ENCODE measurements around the gene MRPL27. TPM values are rescaled to one million over a fixed set of nuclear protein-coding genes. Genes with fewer than 3 reads are reported as not detected.

Gene MRPL27
- total RNA-seq, 4 donors from 2014 or later, result 16.4 to 72.1 (median 45.8) TPM

DNA sequence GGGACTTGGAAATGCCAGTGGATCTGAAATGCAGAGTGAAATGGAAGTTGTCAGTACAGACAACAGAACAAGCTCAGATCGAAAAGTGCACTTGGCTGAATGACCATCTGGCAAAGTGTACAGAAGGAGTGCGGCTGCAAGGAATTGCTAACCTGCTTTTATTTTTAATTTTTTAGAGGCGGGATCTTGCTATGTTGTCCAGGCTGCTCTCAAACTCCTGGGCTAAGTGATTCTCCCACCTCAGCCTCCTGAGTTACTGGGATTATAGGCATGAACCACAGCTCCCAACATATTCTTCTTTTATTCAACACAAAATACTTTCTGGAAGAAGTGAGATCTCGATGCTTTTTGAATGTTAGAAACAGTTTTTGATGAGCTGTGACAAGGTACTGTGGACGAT lies 20.7 kb upstream of the MRPL27 start:
- Histone ChIP-seq H3K9me3 (no peaks in the 10 kb centered on the region), H3K27ac (no peak overlapping the region), H3K4me1 (peaks cover 3 to 11% of the 10 kb centered on the region in 2 donors), H3K4me3 (no peak overlapping the region), H3K27me3 (no peaks in the 10 kb centered on the region), H3K36me3 (no peaks in the 10 kb centered on the region)
- intact Hi-C loops (cut with DNase I; ENCODE audit: low total_unique reads), result no loop called here
- DNase-seq, result no peak
- TF ChIP-seq, protein P1, sequence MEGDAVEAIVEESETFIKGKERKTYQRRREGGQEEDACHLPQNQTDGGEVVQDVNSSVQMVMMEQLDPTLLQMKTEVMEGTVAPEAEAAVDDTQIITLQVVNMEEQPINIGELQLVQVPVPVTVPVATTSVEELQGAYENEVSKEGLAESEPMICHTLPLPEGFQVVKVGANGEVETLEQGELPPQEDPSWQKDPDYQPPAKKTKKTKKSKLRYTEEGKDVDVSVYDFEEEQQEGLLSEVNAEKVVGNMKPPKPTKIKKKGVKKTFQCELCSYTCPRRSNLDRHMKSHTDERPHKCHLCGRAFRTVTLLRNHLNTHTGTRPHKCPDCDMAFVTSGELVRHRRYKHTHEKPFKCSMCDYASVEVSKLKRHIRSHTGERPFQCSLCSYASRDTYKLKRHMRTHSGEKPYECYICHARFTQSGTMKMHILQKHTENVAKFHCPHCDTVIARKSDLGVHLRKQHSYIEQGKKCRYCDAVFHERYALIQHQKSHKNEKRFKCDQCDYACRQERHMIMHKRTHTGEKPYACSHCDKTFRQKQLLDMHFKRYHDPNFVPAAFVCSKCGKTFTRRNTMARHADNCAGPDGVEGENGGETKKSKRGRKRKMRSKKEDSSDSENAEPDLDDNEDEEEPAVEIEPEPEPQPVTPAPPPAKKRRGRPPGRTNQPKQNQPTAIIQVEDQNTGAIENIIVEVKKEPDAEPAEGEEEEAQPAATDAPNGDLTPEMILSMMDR (IDR thresholded peaks at IDR 0.05), result no peak
- no peak for TF ChIP-seq POLR2A (IDR thresholded peaks at IDR 0.05)

DNA sequence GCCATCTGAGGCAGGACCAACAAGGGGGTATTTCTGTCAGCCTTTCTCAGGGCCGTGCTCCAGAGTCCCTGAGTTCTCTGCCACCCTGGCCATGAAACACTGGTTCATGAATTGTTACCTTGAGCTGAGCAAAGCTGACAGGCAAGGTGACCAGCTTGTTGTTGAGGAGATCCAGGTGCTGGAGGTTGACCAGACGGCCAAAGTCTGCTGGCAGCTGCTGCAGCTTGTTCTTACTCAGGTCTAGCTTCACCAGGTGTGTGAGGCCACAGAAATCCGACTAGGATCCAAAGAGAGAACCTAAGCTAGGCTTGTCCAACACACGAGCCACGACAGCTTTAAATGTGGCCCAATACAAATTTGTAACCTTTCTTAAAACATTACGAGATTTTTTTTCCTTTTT lies 19.6 kb upstream of the MRPL27 start:
- no peak for DNase-seq
- H3K9me3 ChIP-seq, result no peaks in the 10 kb centered on the region
- H3K27ac ChIP-seq, result no peak overlapping the region
- intact Hi-C loops (cut with DNase I; ENCODE audit: low total_unique reads), result no loop called here
- no peaks in the 10 kb centered on the region for H3K27me3 ChIP-seq
- H3K4me1 ChIP-seq, result peaks cover 3 to 11% of the 10 kb centered on the region in 2 donors
- no peaks in the 10 kb centered on the region for H3K36me3 ChIP-seq
- TF ChIP-seq POLR2A (IDR thresholded peaks at IDR 0.05), result no peak
- TF ChIP-seq, protein P1 (IDR thresholded peaks at IDR 0.05), result no peak
- no peak overlapping the region for H3K4me3 ChIP-seq

DNA sequence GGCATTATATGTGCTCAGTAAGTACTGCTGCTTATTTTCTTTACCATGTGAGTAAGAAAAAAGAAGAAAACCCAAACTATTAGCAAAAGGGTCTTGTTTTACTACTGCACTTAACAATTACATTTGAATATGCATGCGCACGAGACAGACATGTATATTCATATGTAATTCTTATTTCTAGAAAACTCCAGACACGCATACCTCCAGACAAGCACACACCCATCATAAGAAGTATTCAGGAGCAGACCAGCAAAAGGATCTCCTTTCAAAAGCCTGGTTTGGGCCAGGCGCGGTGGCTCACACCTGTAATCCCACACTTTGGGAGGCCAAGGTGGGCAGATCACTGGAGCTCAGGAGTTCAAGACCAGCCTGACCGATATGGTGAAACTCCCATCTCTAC lies 16.6 kb upstream of the MRPL27 start:
- intact Hi-C loops (cut with DNase I; ENCODE audit: low total_unique reads), result no loop called here
- H3K27me3 ChIP-seq, result no peaks in the 10 kb centered on the region
- H3K36me3 ChIP-seq, result no peaks in the 10 kb centered on the region
- H3K27ac ChIP-seq, result no peak overlapping the region
- DNase-seq, result no peak
- TF ChIP-seq POLR2A (IDR thresholded peaks at IDR 0.05), result no peak
- TF ChIP-seq, protein P1 (IDR thresholded peaks at IDR 0.05), result no peak
- no peaks in the 10 kb centered on the region for H3K9me3 ChIP-seq
- no peak overlapping the region for H3K4me3 ChIP-seq
- H3K4me1 ChIP-seq, result no peaks in the 10 kb centered on the region

DNA sequence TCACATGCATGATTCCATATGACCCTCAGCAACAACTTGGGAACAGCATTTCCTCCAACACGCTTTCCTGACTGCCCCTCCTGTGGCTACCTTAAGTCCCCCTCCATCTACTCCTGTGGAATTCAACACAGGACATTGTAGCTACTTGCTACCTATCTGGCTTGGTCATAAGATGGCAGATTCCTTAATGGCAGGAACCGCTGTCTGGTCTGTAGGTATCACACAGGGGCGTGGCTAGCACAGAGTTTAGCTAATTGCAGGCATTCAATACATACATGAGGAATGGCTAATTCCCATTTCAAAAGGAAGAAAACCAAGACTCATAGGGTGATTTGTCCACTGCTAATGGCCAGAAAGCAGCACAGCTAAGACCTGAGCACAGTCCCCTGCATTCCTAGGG lies 15.7 kb upstream of the MRPL27 start:
- Histone ChIP-seq H3K27me3 (no peaks in the 10 kb centered on the region), H3K9me3 (no peaks in the 10 kb centered on the region), H3K27ac (no peak overlapping the region), H3K4me1 (no peaks in the 10 kb centered on the region), H3K36me3 (no peaks in the 10 kb centered on the region), H3K4me3 (no peak overlapping the region)
- DNase-seq, result no peak
- intact Hi-C loops (cut with DNase I; ENCODE audit: low total_unique reads), result no loop called here
- no peak for TF ChIP-seq POLR2A (IDR thresholded peaks at IDR 0.05)
- TF ChIP-seq, protein P1 (IDR thresholded peaks at IDR 0.05), result no peak

DNA sequence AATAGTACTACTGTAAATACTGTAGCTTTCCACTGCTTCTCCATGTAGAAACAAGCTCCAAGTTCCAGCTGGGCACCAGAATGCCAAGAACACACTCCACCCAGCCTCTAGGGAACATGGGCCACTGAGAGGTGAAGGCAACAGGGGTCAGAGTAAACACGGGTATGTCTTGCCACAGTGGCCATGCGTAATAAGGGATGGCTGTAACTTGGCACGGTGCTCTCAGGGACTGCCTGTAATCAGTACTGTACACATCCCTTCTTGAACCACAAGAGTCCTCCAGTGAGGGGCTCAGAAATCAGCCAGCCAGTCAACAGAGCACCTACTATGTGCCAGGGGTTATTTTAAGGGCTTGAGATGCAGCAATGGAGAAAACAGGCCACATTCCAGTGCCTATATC lies 13.5 kb upstream of the MRPL27 start:
- intact Hi-C loops (cut with DNase I; ENCODE audit: low total_unique reads), result no loop called here
- no peak for DNase-seq
- no peak overlapping the region for H3K4me3 ChIP-seq
- H3K27me3 ChIP-seq, result no peaks in the 10 kb centered on the region
- no peaks in the 10 kb centered on the region for H3K9me3 ChIP-seq
- no peaks in the 10 kb centered on the region for H3K36me3 ChIP-seq
- H3K27ac ChIP-seq, result no peak overlapping the region
- no peak for TF ChIP-seq POLR2A (IDR thresholded peaks at IDR 0.05)
- TF ChIP-seq, protein P1 (IDR thresholded peaks at IDR 0.05), result no peak
- no peaks in the 10 kb centered on the region for H3K4me1 ChIP-seq
